ENCODE measurements around the gene CD70.

- TF ChIP-seq CTCF (optimal IDR thresholded peaks at IDR 0.05 in 1 of 3, IDR thresholded peaks at IDR 0.05 in 1 of 3, conservative IDR thresholded peaks at IDR 0.05 in 1 of 3; ENCODE audit: extremely low read depth in 1 of 3, insufficient read depth in 2 of 3, low read length in 3 of 3): no peak
- TF ChIP-seq EZH2 (IDR thresholded peaks at IDR 0.05; ENCODE audit: low read length): peak; percentile 51
Measured at GRCh38 chr19:6590827-6591319, at the start of gene CD70.

All from keratinocyte (primary cell).